ENCODE results near the gene FAM20A.

GRCh38 chr17:68612923-68613292 is 11.7 kb upstream of the FAM20A start:
- TF ChIP-seq CTCF (IDR thresholded peaks at IDR 0.05) (no peak), POLR2A (IDR thresholded peaks at IDR 0.05) (no peak)
